Globus pallidus (tissue), 1 donor: ENCODE results near the gene RUBCN.

ENCODE experiments used
- DNase-seq: peaks from one replicate; pipeline ENCODE4 v3.0.0-alpha.2; 2015; ENCODE audit warnings: low spot score

The RUBCN gene

DNA sequence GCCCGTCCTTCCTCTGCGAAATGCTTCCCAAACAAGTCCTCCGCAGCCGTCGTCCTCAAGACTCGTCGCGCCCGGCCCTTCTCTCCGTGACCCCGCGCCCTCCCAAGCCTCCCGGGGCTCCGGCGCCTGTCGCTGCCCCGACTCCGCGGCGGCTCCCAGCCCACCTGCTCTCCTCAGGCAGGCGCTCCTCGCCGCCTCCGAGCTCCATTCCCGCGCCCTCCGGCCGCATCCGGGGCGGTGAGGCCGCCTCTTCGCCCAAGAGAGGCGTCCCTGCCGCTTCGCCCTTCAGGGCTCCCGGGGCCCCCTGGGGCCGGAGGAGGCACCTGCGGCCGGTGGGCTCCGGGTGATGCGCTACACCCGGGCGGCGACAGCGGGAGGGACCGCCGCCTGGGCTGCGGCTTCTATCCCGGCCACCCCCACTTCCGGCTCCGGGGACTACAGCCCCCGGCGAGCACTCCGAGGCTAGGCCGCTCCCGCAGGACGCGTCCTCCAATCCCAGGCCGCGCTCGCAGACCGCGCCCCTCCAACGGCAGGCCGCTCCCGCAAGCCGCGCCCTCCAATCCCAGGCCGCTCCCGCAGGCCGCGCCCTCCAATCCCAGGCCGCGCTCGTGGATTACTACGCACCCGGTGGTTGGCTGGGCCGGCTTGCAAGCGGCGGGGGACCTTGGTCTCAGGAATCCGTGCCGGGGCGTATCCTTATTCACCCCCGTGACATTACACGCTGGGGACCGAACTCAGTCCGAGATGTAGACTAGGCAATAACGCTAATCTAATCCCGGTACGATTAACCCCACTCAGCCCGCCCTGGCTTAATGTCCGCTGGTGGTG is at the start of gene RUBCN:
TSS of gene RUBCN (minus strand) at position 414 of the 828 bp plus-strand sequence. CDS start at position 229, 185 bp downstream.
- peak; percentile 97 for DNase-seq

DNA sequence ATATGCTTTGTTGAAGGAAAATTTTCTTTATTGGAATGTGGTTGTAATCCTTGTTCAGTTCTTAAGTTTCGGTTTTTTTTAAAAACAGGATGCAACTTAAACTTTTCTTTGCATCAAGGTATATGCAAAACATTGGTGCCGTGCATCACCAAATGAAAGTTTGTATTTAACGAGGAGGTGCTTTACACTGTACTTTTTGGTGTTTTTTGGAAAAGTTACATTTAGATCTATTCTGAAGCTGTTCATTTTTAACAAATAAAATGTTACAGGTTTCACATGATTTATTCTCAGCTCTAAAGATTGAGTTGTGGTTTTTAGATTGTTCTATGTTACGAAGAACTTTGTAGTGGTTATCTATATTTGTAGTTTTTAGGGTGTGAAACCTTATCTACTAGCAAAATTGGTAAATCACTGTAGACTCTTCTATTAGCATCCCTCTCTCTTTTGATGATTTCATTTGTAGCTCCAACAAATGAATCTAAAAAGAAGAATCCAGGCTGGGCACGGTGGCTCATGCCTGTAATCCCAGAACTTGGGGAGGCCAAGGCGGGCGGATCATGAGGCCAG is 47.4 kb upstream of the RUBCN start:
- no peak for DNase-seq

DNA sequence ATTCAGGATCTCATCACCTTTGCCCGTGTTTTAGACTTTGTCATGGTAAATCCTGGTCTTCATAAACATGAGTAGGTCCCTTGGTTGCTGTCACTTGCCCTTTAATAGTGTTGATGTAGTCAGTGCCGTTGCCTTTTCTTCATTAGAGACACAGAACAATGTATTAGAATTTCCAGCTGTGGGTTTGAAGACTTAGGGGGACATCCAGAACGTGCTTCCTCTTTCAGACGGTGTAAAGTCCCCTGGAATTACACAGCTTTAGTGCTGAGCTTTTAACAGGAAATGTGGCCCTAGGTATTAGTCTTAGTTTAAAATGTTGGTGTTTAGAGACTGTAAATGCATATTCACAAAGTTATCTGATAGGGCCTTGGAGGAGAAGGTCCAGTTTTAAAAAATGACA is 45.5 kb upstream of the RUBCN start:
- no peak for DNase-seq

DNA sequence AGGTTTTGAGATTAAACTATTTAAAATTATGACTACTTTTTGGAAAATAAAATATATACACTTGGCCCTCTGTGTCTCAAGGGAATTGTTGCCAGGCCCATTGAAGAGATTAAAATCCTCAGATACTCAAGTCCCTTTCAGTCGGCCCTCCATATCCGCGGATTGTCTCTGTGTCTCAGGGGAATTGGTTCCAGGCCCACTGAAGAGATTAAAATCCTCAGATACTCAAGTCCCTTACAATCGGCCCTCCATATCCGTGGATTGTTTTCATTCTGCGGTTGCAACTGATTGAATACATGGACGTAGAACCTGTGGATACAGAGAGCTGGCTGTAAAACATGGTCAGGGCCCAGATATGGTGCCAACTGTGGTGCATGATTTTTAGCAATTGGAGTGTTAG is 38.6 kb upstream of the RUBCN start:
- no peak for DNase-seq

DNA sequence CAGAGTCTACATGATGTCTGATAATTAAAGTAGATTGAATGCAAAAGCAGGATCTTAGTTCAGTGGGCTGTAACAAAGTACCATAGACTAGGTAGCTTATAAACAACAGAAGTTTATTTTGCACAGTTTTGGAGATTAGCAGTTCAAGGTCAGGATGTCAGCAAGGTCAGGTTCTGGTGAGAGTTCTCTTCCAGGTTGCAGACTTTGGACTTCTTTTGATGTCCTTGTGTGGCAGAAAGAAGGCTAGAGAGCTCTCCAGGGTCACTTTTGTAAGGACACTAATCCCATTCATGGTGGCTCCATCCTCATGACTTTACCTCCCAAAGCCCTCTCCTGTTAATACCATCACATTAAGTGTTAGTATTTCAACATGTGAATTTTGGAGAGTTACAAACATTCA is 25.1 kb upstream of the RUBCN start:
- no peak for DNase-seq

DNA sequence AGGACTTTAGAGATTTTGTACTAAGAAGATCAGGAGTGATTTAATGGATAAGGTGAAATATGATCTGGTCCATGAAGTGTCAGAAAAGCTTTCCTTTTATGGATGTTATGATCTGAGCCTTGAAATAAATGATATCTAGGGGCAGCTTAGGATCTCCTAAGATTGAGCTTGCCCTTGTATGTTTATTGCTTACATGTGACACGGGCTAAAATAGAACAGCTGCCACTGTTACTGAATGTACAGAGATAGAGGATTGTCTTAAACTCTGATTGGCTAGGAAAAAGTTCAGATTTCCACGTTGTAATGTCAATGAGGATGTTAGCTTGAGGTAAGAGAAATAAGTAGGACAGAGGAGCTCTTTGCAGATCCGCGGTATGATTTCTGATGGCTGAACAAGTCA is 21.8 kb upstream of the RUBCN start:
- DNase-seq, result no peak

DNA sequence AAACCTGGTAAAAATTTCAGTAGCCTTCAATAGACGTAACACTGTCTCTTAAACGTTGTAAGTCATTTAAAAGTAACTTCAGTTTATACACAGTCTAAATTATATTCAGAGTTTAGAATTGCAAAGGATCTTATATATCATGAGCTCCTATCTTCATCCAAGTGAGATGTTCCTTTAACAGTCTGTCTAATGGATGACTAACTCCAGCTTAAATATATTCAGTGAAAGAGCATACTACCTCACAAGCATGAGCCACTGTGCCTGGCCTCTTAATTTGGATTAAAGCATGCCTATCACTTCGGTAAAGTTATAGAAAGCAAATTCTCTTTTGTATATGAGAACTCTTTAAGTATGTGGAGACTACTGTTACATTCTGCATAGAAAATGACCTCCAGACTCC is 20.0 kb upstream of the RUBCN start:
- no peak for DNase-seq

DNA sequence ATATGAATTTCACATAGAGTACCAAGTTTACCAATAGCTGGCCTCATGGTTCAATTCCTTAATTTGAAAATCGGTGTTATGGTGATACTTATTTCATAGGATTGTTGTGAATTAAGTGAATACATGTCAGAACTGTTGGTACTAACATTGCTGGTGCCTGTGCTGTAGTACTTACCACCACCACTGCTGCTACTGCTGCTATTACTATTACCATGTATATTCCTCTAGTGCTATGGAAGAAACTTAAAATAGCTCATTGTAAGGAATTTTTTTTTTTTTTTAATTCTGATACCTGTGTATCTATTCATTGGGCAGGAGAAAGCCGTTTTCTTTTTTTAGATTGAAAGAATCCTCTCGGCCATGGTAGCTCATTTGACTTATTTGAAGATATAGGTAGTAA is 16.6 kb upstream of the RUBCN start:
- no peak for DNase-seq

DNA sequence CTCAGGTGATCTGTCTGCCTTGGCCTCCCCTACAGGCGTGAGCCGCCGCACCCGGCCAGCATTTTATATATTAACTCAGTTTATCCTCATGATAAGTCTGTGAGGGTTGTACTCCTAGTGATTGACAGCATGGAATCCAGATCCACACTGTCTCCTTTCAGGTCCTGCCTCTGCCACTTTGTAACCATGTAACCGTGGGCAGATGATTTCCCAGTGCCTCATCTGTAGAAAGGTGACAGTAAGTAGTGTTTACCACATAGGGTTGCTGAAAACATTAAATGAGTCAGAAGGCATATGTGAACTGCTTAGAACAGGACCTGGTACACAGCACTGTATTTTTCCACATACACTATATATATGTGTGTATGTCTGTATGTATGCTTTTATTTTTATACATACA is 15.4 kb upstream of the RUBCN start:
- DNase-seq, result no peak

DNA sequence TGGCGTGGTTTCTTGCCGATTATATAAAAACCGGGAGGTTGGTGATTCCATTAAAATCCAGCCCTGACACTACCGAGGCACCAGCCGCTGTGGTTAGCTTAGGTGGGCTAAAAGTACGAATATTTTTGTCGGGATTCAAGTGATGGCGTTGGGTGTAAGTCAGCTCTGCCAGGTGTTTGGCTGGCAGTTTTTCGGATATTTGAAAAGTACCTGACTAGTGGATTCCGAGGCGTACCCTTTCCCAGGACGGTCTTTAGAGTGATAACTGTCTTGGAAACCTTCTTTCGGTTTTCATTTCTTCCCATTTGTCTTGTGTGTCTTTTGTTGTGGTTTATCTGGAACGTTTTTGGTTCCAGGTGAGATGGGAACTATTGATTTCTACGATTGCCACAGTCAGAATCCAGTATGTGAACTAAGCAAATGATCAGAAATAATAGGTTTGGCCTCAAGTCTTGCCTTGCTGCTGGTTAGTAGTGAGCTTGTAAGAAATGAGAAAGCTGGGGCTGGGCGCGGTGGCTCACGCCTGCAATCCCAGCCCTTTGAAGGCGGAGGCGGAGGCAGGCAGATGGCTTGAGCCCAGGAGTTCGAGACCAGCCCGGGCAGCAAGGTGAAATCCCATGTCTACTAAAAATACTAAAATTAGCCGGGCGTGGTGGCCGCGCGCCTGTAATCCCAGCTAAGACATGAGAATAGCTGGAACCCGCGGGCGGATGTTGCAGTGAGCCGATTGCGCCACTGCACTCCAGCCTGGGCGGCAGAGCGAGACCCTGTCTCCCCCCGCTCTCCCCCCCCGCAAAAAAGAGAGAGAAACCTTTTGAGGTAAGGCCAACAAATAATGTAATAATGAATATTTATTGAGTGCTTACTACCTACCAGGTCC is 14.4 kb upstream of the RUBCN start:
- peak; percentile 27 for DNase-seq

DNA sequence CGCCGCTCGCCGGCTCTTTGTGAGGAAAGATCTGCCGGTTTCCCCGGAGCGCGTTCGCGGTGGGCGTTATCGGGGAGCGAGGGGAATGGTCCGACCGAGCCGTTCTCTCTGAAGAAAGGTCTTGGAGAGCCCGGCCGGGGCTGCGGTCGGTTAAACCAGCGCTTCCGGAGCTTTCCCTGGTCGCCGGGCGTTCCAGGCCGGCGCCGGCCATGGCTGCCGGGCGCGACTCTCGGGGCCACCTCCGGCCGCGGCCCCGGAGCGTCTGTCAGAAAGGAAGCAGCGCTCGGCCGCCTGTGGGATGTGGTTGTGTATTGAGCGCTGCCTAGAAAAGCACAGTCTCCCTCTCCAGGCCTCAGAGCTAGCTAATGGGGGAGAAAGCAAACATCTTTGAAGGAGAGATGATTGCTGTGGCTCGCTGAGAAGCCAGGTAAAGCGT is 13.7 kb upstream of the RUBCN start:
- DNase-seq, result peak; percentile 71

DNA sequence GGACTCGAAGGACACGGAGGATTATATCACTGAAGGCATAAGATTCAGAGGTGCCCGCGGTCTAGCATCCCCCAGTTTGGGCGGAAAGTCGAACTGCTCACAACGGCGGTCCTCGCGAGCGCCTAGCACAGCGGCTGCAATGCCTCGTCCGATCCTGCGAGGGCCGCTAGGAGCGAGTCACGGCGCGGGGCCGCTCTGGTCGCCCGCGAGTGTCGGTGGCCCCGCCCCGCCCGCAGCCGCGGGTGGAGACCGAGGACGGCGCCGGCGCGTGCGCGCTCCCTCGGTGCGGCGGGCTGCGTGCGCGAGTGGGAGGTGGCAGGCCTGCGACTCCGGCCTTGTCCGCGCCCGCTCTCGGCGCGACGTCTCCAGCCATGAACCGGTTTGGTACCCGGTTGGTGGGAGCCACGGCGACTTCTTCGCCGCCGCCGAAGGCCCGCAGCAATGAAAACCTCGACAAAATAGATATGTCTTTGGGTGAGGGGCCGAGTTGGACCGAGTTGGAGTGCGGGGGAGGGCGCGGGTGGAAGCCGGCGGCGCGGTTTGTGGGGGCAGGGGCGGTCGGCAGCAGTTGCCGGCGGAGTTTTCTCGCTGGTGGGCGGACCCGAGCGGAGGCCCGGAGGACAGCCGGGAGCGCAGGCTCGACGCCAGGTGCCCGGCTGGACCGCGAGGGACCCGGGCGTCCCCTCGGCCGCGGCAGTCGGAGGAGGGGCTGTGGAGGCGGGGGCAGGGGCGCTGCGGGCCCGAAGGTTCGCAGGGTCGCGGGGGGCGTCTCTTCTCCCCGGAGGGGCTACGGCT is 13.1 kb upstream of the RUBCN start, which contains the start of gene FYTTD1:
TSS of gene FYTTD1 (plus strand) at position 283 of the 795 bp plus-strand sequence. CDS start at position 372, 89 bp downstream.
- DNase-seq, result peak; percentile 93

DNA sequence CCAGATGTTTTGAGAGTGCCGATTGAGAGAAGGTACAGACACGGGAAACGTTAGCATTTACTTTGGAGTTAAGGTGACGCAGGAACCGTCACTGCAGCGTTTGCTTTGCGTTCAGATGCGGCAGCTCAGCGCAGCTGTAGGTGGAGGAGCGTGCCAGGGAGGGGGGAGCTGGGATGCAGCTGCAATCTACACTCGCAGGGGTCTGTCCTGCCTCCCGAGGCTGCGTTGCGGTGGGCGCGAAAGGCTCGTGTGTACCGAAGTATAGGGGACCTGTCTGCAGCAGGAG is 12.6 kb upstream of the RUBCN start:
- DNase-seq, result no peak

DNA sequence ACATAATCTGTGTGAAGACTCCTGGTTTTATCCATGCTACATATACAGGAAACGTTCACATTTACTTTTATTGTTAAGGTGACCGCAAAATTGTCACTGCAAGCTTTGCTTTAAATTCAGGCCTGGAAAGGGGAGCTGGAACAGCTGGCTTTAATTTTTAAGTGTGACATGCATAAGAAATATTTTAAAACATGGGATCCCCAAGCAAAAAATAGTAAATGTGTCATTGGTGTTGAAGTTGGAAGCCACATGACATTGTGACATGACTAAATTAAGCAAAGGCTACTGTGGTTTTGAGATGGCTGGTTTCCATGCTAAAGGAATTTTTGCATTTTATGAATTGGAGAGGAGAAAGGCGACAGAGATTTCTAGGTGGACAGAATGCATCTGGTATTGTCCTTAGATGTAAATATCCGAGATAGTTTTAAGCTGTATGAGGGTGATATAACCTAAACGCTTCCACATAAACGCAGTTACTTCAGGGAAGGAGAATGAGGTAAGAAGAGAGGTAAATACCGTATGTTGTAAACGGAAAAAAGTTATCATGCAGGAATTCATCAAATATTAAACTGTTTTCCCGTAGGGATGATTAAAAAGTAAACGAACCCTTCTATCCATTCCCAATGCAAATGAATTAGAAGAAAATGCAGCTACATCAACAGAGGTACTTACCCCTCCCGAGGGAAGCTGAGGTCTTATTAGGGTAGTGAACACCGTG is 12.1 kb upstream of the RUBCN start:
- no peak for DNase-seq

DNA sequence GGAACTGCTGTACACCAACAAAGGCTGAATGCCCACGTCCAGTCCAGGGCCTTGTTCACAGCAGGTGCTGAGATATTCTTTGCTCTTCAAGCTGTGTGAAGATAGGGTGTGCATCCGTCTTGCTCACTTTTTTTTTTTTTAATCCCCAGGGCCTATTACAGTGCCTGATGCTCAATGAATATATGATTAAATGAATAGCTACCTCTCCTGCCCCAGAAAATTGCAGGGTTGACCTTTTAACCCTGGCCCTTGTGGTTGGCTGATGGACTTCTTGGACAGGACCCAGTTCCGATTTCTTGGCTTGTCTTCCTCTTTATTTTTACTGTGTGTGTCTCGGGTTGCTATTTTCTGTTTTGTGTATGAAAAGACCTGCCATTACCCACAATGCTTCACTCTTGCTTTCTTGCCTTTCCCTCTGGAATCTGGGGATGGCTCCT is 10.1 kb upstream of the RUBCN start:
- peak; percentile 31 for DNase-seq

DNA sequence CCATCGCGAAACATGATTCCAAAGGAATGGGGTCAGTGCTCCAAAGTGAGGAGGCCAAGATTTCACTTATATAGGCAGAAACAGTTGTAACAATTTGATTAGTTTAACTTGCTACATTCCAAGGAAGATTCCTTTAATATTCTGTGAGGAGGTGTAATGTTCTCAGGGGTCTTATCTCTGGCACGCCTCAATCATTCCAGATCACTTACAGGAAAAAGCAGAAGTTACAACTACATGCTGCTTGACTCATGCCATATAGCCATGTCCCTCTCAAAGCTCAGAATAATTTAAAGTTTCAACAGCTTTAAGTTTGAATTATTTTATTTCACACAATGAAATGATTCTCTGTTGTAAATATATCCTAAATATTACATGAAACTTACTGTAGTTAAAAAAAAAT is 9.5 kb upstream of the RUBCN start:
- DNase-seq, result no peak

DNA sequence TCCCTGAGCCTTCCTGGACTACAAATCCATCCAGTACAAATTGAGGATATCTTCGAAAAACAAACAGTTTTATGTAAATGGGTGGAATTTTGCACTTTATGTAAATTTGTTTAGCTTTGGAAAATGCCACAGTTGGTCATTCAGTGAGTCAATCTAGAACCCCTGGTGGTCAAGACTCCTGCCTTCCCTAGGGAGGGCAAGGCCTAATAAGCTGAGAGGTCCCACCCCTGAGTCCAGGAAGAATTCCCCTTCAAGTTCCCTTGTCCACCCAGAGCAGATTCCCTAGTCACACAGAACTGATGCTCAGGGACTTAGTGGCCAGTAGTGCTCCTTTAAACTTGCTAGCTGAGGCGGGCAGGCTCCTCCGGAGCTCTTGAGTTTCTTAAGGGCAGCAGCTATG is 6.1 kb upstream of the RUBCN start:
- no peak for DNase-seq

DNA sequence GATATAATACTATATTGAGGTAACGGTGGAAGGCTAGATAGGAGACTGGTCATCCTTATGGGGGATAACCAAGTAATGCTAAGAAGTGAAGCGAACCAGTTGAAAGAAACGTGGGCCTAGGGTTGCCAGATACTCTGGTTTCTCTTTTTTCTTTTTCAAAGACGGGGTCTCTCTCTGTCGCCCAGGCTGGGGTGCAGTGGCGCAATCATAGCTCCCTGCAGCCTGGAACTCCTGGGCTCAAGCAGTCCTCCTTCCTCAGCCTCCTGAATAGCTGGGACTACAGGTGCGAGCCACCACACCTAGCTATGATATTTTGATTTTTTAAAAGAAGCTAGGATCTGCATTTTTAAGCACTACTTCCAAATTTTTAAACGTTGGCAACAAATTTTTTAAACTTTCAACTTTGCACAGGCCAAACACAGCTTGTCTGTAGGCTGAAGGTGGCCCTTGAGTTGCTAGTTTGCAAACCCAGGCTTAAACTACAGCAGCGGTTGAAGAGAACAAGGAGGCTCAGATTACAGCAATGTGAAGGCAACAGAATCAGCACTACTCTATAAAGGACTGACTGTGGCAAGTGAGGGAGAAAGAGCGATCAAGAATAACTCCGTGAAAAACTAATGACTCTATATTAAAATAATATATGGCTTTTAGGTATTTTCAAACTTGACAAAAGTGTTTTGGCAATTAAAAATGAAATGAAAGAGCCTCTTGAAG is 1.2 kb upstream of the RUBCN start:
- no peak for DNase-seq

DNA sequence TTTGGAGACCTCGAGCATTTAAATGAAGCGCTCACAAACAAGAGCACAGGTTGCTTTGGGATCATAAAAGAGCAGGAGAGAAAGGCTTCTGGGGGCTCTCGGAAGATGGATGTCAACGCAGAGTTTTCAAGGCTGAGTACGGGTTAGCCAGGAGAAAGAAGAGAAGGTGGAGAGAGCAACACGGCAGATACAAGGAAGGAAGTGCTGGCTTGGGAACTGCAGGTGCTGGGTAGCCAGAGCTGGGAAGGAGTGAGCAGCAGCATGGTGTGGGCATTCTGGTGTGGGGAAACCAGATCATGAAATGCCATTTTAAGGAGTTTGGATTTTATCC is 580 bp upstream of the RUBCN start:
- DNase-seq, result no peak

DNA sequence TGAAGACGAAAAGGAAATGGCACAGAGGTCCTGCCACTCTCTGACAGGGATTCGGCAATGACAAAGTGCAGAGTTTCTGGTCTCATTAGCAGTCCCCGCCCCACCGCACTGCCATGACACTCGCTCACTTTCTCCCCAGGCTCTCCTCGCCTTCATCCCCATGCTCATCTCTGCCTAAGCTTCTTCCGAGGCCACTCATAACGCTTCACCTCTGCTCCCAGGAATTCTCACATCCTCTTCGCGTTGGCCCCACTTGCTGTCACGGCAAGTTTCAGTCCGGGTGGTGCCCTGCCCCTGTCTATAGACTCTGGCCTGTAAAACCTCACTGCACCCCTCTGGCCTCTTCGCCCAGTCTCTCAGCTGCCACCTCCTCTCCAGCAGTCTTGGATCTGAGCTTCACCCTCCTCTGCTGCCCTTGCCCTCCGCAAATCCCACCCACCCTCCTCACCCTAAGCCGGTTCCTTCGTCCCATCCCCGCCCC is 654 bp downstream of the RUBCN start:
- DNase-seq, result no peak
